Liver (tissue), 9 donors: ENCODE data around the gene FOXO6. TPM values are rescaled to one million over a fixed set of nuclear protein-coding genes. Genes with fewer than 3 reads are reported as not detected.

Experiments
- DNase-seq: peaks from one replicate; pipeline ENCODE4 v3.0.0-alpha.2; 2017; ENCODE audit warnings: low spot score
- H3K27ac ChIP-seq, 2 donors: one replicate each; pipeline ENCODE4 v1.7.0; 2013; ENCODE audit warnings: inconsistent platforms in 2 of 2, low read length in 2 of 2, control low read depth in 1 of 2, low read depth in 1 of 2, mild to moderate bottlenecking in 1 of 2
- H3K27me3 ChIP-seq, 4 donors: one replicate each; pipeline versions ENCODE4 v1.6.1 to v1.7.0; 2013; ENCODE audit warnings: low read length in 3 of 4, inconsistent platforms in 1 of 4, mild to moderate bottlenecking in 1 of 4, moderate library complexity in 1 of 4; ENCODE audit not compliant: control insufficient read depth in 4 of 4, insufficient read depth in 4 of 4
- H3K36me3 ChIP-seq, 4 donors: one replicate each; pipeline versions ENCODE4 v1.6.1 to v1.7.0; 2013; ENCODE audit warnings: low read length in 3 of 4, mild to moderate bottlenecking in 3 of 4, low read depth in 1 of 4, moderate library complexity in 1 of 4; ENCODE audit not compliant: control insufficient read depth in 4 of 4, insufficient read depth in 3 of 4
- H3K4me1 ChIP-seq, 4 donors: one replicate each; pipeline versions ENCODE4 v1.6.1 to v1.7.0; 2013; ENCODE audit warnings: low read length in 3 of 4, mild to moderate bottlenecking in 3 of 4, moderate library complexity in 1 of 4; ENCODE audit not compliant: control insufficient read depth in 4 of 4, insufficient read depth in 4 of 4
- H3K4me3 ChIP-seq, 3 donors: one replicate each; pipeline versions ENCODE4 v1.6.1 to v1.7.0; 2013; ENCODE audit warnings: low read length in 3 of 3, control low read depth in 1 of 3, low read depth in 1 of 3, mild to moderate bottlenecking in 1 of 3
- H3K9ac ChIP-seq, 2 donors: one replicate each; pipeline ENCODE4 v1.7.0; 2013; ENCODE audit warnings: low read length in 2 of 2, mild to moderate bottlenecking in 2 of 2, moderate library complexity in 2 of 2, control low read depth in 1 of 2, low read depth in 1 of 2
- H3K9me3 ChIP-seq, 4 donors: one replicate each; pipeline versions ENCODE4 v1.6.1 to v1.7.0; 2013; ENCODE audit warnings: low read length in 3 of 4; ENCODE audit not compliant: control insufficient read depth in 4 of 4
- CTCF ChIP-seq: fragments of 150-350 bp; IDR thresholded peaks from 2 replicates; pipeline ENCODE4 v1.5.1; 2017; ENCODE audit warnings: improper control_type of control experiment, low read depth, low read length; ENCODE audit not compliant: missing input control
- EGR1 ChIP-seq, 2 donors: IDR thresholded peaks; 2 replicates each; pipeline ENCODE4 v1.6.1; 2016 to 2018; ENCODE audit warnings: antibody characterized with exemption in 2 of 2, low read depth in 2 of 2
- FOXA1 ChIP-seq: IDR thresholded peaks from 2 replicates; pipeline ENCODE4 v1.6.1; 2016; ENCODE audit warnings: antibody characterized with exemption
- FOXA2 ChIP-seq: IDR thresholded peaks from 2 replicates; pipeline ENCODE4 v1.6.1; 2016; ENCODE audit warnings: antibody characterized with exemption
- GABPA ChIP-seq, 2 donors: IDR thresholded peaks in 1 of 2; conservative IDR thresholded peaks in 1 of 2; 2 replicates each; pipeline ENCODE4 v1.6.1; 2016; ENCODE audit warnings: antibody characterized with exemption in 2 of 2, mild to moderate bottlenecking in 1 of 2, moderate library complexity in 1 of 2
- HNF4A ChIP-seq, 2 donors: conservative IDR thresholded peaks; 2 replicates each; pipeline ENCODE4 v1.6.1; 2016; ENCODE audit warnings: antibody characterized with exemption in 2 of 2, mild to moderate bottlenecking in 2 of 2
- HNF4G ChIP-seq: IDR thresholded peaks from 2 replicates; pipeline ENCODE4 v1.6.1; 2016; ENCODE audit warnings: antibody characterized with exemption
- JUND ChIP-seq, 2 donors: IDR thresholded peaks; 2 replicates each; pipeline ENCODE4 v1.6.1; 2016; ENCODE audit warnings: antibody characterized with exemption in 2 of 2
- MAX ChIP-seq: IDR thresholded peaks from 2 replicates; pipeline ENCODE4 v1.6.1; 2016; ENCODE audit warnings: antibody characterized with exemption
- NR2F2 ChIP-seq: IDR thresholded peaks from 2 replicates; pipeline ENCODE4 v1.6.1; 2016; ENCODE audit warnings: antibody characterized with exemption
- RAD21 ChIP-seq, 2 donors: IDR thresholded peaks; 2 replicates each; pipeline ENCODE4 v1.6.1; 2016; ENCODE audit warnings: antibody characterized with exemption in 2 of 2, mild to moderate bottlenecking in 2 of 2
- RXRA ChIP-seq, 2 donors: IDR thresholded peaks; 2 replicates each; pipeline ENCODE4 v1.6.1; 2017 to 2018; ENCODE audit warnings: antibody characterized with exemption in 2 of 2, mild to moderate bottlenecking in 1 of 2
- SP1 ChIP-seq: IDR thresholded peaks from 2 replicates; pipeline ENCODE4 v1.6.1; 2018; ENCODE audit warnings: antibody characterized with exemption, mild to moderate bottlenecking
- TAF1 ChIP-seq: conservative IDR thresholded peaks from 2 replicates; pipeline ENCODE4 v1.6.1; 2016; ENCODE audit warnings: antibody characterized with exemption, mild to moderate bottlenecking
- YY1 ChIP-seq: IDR thresholded peaks from 2 replicates; pipeline ENCODE4 v1.6.1; 2016; ENCODE audit warnings: antibody characterized with exemption, mild to moderate bottlenecking
- ZBTB33 ChIP-seq: IDR thresholded peaks from 2 replicates; pipeline ENCODE4 v1.6.1; 2016; ENCODE audit warnings: antibody characterized with exemption
- WGBS: extraction: QIAGEN DNeasy Blood & Tissue Kit; methylation state at CpG from one replicate; pipeline ENCODE4 v1.1.7; 2013; 5-methylcytosine and 5-hydroxymethylcytosine counted together
- polyA plus RNA-seq, 2 donors: library from polyadenylated mRNA; stranded (reverse) in 1 of 2; unstranded in 1 of 2; fragments of 200-250 nt in 1 of 2; fragments of >200 nt in 1 of 2; fragmentation: Nextera tagmentation in 1 of 2; extraction: Ambion mirVana in 1 of 2; gene quantifications; one replicate each; pipeline versions ENCODE4 v1.2.1 to v1.2.3, GENCODE V29; 2013 to 2015
- total RNA-seq, 2 donors: library from RNA; depleted of rRNA; stranded (reverse); fragments of >200 nt; gene quantifications; one replicate each; pipeline ENCODE4 v1.2.3, GENCODE V29; 2014
- TF ChIP-seq, protein P1 (sequence below): IDR thresholded peaks from 2 replicates; pipeline ENCODE4 v1.6.1; 2016; ENCODE audit warnings: antibody characterized with exemption
- TF ChIP-seq, protein P2 (sequence below): IDR thresholded peaks from 2 replicates; pipeline ENCODE4 v1.6.1; 2016; ENCODE audit warnings: antibody characterized with exemption, mild to moderate bottlenecking
- donor health status: healthy.
- donor health status: healthy.
- donor health status: healthy.
- donor health status: healthy.
- donor health status: healthy.

Gene FOXO6
- total and polyA plus RNA-seq, 4 donors = 0.02 to 0.09 (median 0.08) TPM; not detected in 1

DNA sequence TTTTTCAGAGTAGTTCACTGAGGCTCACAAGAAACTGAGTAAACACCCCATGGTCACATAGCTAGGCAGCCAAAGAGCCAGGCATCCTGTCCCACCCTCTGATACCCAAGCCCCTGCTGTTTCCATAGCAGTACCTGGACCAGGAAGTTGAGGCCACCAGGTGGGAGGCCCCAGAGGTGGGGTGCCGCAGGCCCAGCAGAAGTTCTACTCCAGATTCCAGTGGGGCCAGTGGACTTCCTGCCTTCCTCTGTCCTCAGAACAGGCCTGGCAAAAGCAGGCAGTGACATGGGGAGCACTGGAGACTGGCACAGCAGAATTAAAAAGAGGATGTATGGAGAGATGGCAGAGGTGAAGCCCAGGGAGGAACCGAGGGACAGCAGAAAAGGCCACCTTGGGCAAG, 19.0 kb downstream of the FOXO6 start (continued):
- TF ChIP-seq YY1 (no peak), FOXA1 (no peak), RXRA (IDR thresholded peaks at IDR 0.05) (no peak)

- no peak overlapping the region for H3K9ac ChIP-seq
- H3K4me3 ChIP-seq = peak overlapping the region in 1 of 3 donors; percentile 50
- no peak for DNase-seq
- TF ChIP-seq FOXA1 (no peak), HNF4G (no peak), ZBTB33 (no peak), RXRA (IDR thresholded peaks at IDR 0.05) (no peak), EGR1 (IDR thresholded peaks at IDR 0.05; ENCODE audit: low read depth in 2 of 2) (no peak), HNF4A (conservative IDR thresholded peaks at IDR 0.05) (no peak), FOXA2 (no peak), MAX (no peak), NR2F2 (no peak), RAD21 (IDR thresholded peaks at IDR 0.05) (no peak), GABPA (IDR thresholded peaks at IDR 0.05 in 1 of 2, conservative IDR thresholded peaks at IDR 0.05 in 1 of 2) (no peak), TAF1 (no peak), YY1 (no peak), SP1 (no peak), JUND (IDR thresholded peaks at IDR 0.05) (no peak), CTCF (no peak)
- TF ChIP-seq, protein P1, sequence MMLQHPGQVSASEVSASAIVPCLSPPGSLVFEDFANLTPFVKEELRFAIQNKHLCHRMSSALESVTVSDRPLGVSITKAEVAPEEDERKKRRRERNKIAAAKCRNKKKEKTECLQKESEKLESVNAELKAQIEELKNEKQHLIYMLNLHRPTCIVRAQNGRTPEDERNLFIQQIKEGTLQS = no peak
- TF ChIP-seq, protein P2, sequence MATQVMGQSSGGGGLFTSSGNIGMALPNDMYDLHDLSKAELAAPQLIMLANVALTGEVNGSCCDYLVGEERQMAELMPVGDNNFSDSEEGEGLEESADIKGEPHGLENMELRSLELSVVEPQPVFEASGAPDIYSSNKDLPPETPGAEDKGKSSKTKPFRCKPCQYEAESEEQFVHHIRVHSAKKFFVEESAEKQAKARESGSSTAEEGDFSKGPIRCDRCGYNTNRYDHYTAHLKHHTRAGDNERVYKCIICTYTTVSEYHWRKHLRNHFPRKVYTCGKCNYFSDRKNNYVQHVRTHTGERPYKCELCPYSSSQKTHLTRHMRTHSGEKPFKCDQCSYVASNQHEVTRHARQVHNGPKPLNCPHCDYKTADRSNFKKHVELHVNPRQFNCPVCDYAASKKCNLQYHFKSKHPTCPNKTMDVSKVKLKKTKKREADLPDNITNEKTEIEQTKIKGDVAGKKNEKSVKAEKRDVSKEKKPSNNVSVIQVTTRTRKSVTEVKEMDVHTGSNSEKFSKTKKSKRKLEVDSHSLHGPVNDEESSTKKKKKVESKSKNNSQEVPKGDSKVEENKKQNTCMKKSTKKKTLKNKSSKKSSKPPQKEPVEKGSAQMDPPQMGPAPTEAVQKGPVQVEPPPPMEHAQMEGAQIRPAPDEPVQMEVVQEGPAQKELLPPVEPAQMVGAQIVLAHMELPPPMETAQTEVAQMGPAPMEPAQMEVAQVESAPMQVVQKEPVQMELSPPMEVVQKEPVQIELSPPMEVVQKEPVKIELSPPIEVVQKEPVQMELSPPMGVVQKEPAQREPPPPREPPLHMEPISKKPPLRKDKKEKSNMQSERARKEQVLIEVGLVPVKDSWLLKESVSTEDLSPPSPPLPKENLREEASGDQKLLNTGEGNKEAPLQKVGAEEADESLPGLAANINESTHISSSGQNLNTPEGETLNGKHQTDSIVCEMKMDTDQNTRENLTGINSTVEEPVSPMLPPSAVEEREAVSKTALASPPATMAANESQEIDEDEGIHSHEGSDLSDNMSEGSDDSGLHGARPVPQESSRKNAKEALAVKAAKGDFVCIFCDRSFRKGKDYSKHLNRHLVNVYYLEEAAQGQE = no peak
- no peaks in the 10 kb centered on the region for H3K9me3 ChIP-seq
- no peaks in the 10 kb centered on the region for H3K36me3 ChIP-seq
- peaks cover 5 to 16% (median 9%) of the 10 kb centered on the region in 4 donors for H3K4me1 ChIP-seq
- peaks cover 0 to 8% (median 2%) of the 10 kb centered on the region in 4 donors for H3K27me3 ChIP-seq
- peak overlapping the region in 1 of 2 donors; percentile 25 for H3K27ac ChIP-seq
- 13% methylated on average over 29 of the region's 29 CpGs for WGBS
These were observed 19.9 kb downstream of the FOXO6 start for GRCh38 chr1:41380979-41381691.
